Left ventricle myocardium superior (tissue), 1 donor: Measurements from ENCODE around the gene NEGR1. TPM values are rescaled to one million over a fixed set of nuclear protein-coding genes. Genes with fewer than 3 reads are reported as not detected.
"Not testable (repeated sequence)": the region's sequence is repeated elsewhere in the genome, so short reads cannot be mapped to it uniquely, and the experiment has no call there.

ENCODE experiments used
- ATAC-seq: fragments of 200-7000 bp; cut with Tn5 transposase; one replicate; pipeline ENCODE4 v1.9.1; 2020; ENCODE audit warnings: mild to moderate bottlenecking, moderate library complexity
- DNase-seq: peaks from one replicate; pipeline ENCODE4 v3.0.0-alpha.2; 2020
- intact Hi-C: fragments of 100-400 bp; cut with micrococcal nuclease; formaldehyde crosslinking; loops from one replicate; pipeline ENCODE4 v1.11.0; 2022
- total RNA-seq: library from RNA; stranded (reverse); fragmentation: NEBNext Ultra II Directional; extraction: Animal tissue kit (Norgen Biotek cat#: 25700); gene quantifications from one replicate; pipeline ENCODE4 v1.2.1, GENCODE V29; 2021
- donor health status: DM: no; HTN: yes; CAD: no; lungs with severe emphysema.

The NEGR1 gene
- total RNA-seq, 1 donor from 2014 or later, result 10.6 TPM

DNA sequence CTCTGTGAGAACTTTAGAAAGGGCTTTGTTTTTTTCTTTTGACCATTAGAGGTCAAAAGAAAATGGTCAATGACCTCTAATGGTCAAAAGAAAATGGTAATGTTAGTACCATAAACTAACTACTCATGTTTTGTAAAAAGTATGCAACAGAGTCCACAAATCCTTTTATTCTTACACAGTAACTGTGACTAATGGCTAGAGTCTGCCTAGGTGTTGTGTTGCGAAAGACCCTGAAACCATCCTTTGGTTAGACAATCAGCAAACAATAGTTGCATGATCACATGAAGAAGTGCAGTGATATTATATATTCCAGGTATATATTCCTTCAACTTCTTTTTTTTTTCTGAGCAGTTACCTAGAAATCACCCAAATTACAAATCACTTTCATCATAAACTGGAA, 40.9 kb downstream of the NEGR1 start:
- ATAC-seq (no peak), DNase-seq (no peak)
- intact Hi-C loops, result no loop called here

DNA sequence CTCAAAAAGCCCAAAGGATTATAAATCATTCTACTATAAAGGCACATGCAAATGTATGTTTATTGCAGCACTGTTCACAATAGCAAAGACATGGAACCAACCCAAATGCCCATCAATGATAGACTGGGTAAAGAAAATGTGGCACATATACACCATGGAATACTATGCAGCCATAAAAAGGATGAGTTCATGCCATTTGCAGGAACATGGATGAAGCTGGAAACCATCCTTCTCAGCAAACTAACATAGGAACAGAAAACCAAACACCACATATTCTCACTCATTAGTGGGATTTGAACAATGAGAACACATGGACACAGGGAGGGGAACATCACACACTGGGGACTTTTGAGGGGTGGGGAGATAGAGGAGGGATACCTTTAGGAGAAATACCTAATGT, 46.4 kb downstream of the NEGR1 start:
- DNase-seq, ATAC-seq, intact Hi-C loops: not testable (repeated sequence)

DNA sequence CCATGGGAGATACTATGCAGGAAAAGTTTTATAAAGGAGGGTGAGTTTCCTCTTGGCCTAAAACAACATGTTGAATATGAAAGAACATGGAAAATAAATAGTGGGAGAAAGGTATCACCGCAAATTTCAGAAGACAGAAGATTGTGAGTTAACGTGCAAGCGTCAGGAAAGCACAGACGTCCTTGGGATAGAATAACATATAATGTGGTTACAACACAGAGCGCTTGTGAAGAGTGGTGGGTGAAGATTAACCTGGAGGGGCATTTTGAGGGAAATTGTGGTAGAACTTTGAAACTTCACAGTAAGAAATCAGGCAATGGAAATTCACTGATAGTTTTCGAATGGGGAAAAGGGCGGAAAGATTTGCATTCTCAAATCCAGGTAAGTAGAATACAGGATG, 47.3 kb downstream of the NEGR1 start:
- ATAC-seq, result no peak
- intact Hi-C loops, result no loop called here
- no peak for DNase-seq

DNA sequence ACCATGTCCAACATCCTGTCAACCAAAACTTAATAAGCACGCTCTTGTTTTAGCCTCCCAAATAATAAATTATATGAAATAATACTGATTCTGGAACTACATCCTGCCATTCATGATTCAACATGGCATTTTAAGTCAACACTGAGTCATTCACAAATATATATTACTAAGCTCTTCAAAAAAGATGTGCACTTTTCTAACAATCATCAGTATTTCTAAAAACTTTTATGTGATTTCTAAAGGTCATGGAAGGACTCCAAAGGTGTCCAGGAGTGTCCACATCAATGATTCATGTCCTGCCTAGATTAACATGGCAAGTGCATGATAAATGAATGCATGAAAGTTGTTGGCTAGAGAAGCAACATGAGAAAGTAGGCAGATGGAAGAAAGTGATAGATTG, 51.6 kb downstream of the NEGR1 start:
- no peak for DNase-seq
- intact Hi-C loops, result no loop called here
- no peak for ATAC-seq

DNA sequence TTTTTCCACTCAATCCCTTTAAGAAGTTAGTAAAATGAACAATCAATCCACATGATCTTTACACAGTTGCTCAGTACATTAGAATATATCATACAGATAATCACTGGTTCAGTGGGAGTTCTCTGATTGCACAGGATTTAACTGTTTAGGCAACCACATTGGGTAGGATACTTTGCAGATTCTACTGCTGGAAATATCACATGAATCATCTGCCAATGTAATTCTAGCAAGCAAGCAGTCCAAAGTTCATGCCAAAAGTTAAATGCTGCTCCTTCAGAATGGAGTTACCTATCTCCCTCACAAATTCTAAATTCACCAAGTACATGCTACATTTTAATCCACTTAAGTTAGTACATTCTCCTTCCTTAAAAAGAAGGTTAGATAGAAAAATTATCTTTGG, 52.4 kb downstream of the NEGR1 start:
- DNase-seq (no peak), ATAC-seq (no peak)
- intact Hi-C loops, result no loop called here

DNA sequence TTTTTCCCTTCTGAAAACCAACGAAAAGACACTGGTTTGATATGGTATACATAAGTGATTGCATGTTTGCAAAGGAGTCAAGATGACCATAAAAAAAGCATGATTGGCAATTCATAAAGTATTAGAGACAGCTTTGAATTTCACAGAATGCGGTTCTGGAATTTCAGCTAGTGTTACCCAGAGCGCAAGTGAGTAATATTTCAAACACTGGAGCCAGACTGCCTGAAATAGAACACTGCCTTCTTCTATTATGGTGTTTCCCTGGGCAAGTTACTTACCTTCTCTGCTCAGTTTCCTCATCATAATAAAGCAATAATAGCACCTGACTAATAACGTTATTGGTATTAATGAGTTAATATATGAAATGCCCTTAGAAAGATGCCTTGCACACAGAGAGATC, 54.7 kb downstream of the NEGR1 start:
- intact Hi-C loops, result no loop called here
- DNase-seq (no peak), ATAC-seq (no peak)

DNA sequence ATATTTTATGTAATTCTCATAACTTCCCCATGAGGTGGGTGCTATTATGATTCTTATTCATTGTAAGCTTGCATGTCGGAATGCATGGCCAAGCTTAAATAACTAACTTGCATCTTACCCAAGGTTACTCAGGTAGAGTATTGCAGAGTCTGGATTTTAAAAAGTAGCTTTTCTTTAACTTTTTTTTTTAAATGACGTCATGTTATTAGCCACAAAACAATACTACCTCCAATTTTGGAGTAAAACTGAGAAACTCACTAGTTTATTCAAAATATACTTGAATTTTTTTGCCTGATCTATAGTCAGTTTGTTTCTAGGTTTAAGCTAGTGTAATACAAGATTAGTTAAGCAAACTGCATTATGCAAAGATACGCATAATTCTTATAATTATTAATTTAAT, 57.8 kb downstream of the NEGR1 start:
- intact Hi-C loops, result no loop called here
- ATAC-seq, result no peak
- no peak for DNase-seq

DNA sequence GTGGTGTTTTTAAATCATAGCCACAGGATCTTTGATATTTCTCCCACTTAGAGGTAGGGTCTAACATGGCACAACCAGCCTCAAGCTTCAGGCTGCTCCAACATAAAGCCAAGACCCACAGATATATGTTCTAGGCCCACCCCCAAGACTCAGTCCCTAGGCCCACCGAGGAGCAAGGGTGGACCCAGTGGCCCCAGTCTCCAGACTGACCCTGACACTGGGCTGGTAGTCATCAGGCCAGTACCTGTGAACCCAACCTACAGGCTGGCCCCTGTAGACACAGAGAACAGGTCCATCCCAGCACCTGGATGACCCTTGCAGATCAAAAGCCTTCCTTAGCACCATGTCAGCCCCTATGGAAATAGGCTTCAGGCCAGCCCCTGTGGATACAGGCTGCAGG, 60.5 kb downstream of the NEGR1 start:
- intact Hi-C loops, result no loop called here
- DNase-seq, result no peak
- ATAC-seq, result no peak

DNA sequence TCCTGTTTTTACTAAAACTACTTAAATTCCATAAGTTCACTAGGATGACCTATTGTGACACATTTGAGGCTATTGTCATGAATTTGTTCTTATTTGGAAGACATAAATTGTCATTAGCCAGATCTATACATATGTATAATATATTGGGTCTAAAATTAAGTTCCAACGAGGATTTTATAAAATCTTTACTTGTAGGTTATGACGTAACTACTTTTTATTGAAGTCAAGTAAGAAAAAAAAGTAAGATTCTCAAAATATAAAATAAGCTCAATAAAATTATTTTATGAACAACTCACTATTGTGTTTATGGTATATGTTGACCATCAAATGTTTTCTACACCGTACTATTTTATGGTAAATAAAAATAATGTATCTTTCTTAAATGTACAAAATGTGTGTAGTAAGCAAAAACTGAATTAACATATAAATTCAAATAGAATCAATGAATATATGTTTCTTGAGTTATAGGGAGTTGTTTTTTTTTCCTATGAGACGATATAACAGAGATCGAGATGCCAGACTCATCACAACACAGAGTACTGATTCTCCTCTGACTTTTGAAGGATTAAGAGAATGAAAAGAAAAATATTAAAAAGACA, 64.1 kb downstream of the NEGR1 start:
- intact Hi-C loops, result no loop called here
- ATAC-seq (no peak), DNase-seq (no peak)

DNA sequence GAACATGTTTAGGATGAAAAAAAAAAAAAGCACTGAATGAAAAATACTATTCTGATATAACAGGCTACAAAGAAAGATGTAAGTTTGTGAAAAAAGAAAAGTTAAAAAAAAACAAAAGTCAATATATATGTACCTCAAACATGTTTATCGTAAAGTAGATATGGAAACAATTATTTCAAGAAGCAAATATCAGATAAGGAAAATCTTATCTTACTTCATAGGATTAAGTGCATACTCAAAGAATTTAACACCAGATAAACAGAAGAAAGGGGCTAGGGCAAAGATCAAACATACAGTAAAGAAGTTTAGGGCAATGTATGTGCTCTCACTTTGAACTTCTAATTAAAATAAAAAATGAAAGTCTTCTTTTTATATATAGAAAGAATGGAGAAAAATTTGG, 75.3 kb downstream of the NEGR1 start:
- ATAC-seq (no peak), DNase-seq (no peak)
- intact Hi-C loops, result no loop called here

DNA sequence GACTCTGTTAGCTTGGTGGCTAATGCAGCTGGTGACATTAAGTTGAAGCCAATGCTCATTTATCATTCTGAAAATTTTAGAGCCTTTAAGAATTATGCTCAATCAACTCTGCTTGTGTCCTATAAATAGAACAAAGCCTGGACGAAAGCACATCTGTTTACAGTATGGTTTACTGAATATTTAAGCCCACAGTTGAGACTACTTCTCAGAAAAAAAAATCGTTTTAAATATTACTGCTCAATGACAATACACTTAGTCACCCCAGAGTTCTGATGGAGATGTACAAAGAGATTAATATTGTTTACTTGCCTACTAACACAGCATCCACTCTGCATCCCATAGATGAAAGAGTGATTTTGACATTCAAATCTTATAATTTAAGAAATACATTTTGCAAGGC, 79.6 kb downstream of the NEGR1 start:
- intact Hi-C loops, result no loop called here
- DNase-seq, result no peak

DNA sequence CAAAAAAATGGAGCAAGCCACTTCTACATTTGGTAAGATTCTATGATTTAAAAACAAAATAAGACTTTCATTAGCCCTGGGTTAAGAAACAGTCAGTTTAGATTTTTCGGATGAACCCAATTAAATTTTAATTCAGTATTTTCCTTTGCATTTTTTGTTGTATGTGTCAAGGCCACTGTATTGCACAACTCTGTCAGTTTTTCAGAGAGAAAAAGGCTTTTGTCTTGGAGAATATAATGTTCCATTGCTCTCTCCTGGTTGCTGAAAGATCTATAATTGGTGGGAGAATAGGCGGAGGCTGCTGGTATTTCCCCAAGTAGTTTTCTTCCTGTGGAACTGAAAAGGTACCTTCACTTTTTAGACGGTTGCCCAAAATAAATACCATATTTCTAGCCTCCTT, 84.6 kb downstream of the NEGR1 start:
- no peak for ATAC-seq
- intact Hi-C loops, result no loop called here
- no peak for DNase-seq

More for the DNA sequence above, 79.6 kb downstream of the NEGR1 start:
- ATAC-seq, result no peak

DNA sequence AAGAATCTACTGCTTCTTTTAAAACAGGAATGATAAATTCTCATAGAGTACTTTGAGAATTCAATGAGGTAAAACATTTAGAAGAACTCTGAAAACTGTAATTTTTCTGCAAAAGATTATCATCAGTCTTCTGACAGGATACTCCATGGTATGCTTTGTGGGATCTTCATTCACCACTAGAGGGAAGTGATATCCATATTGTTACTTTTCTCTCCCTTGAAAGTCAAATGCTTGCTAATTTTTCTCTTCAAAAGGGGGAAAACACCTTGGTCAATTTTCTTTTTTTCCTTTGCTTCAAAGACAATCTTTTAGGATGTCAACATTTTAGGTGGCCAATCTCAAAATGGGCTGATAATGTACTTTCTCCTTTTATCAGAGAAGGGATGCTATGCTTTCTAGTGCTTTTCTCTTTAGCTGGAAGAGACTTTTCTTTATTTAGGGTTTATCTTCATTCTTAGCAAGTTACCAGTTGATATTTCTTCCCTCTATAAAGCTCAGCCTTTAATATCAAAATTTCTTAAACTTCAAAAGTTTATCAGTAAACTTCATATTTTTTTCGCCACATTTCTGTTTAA, 95.5 kb downstream of the NEGR1 start:
- no peak for ATAC-seq
- DNase-seq, result no peak
- intact Hi-C loops, result no loop called here

DNA sequence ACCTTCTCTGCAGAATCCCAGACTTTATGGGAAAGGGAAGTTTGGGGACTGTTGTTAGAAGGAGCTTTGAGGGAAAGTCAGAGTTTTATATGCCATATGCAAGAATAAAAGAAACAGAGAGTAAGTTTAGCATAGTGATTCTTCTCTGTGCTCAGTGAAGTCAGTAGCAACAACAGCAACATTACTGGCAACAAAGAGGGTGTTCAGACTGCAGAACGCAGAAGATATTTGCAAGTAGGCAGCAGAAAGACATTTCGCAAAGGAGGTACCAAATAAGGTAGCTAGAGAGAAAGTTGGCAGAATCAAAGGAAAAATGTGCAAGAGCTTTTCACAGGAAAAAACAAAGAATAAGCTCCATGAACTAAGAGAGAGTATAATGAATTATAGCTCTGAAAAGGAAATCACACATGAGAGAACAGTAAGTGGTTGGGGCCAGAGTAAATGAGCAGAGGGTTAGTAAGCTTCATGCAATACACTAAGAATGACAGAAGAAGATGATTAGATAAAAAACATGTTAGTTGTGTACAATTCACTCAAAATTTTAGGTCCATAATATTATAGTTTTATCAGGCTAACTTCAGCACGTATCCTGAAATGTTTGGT, 98.1 kb downstream of the NEGR1 start:
- intact Hi-C loops, result no loop called here
- DNase-seq (no peak), ATAC-seq (peak; percentile 34)

DNA sequence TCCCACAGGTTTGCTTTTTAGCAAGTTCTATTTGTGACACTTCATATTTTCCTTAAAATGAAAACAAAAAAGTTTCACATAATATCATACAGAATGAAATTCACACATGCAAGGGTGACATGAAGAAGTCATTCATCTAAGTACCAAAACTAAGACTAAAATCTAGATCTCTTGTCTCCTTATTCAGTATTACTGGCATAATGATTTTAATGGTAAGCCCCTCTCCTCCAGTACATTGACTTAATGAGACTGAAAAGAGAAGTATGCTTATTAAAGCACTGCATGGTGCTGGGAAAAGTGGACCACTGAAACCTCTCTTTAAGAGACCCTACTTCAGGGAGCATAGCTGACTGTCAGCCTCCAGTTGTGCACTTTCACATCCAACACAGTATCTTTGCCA, 99.5 kb downstream of the NEGR1 start:
- intact Hi-C loops, result no loop called here
- ATAC-seq, result no peak
- DNase-seq, result no peak

DNA sequence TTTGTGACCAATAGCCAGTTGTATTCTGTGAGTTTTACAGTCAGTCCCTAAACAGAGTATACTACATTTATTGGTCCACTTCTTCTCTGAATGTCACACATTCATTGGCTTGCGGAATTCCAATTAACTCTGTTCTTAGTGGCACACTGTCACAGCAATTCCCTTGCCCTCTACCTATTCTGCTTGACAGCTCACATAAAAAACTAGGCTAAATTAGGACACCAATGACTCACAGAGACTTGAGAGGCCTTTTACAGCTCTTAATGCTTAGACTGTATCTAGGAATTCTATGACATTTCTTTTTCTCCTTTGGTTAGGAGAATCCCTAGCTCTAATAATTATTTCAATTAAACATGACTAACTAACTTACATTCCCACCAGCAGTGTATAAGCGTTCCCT, 104.1 kb downstream of the NEGR1 start:
- ATAC-seq (peak; percentile 53), DNase-seq (no peak)
- intact Hi-C loops, result no loop called here

DNA sequence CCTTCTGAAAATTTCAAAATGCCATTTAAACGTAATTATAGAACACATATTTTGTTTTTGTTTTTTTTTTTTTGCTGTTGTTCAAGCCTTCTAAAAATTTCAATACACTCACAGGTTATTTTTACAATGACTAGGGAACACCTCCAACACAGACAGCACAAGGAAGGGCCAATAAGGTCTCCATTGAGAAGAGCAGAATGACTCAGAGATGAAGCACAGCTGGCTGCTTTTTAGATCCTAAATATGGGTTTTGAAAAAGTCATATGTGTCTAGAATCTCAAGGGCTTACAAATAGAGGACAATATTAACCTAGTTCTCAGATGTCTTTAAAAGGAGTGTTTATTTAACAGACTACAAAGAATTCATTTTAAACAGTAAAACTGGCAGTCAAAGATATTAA, 104.6 kb downstream of the NEGR1 start:
- intact Hi-C loops, result no loop called here
- ATAC-seq, result peak; percentile 61

DNA sequence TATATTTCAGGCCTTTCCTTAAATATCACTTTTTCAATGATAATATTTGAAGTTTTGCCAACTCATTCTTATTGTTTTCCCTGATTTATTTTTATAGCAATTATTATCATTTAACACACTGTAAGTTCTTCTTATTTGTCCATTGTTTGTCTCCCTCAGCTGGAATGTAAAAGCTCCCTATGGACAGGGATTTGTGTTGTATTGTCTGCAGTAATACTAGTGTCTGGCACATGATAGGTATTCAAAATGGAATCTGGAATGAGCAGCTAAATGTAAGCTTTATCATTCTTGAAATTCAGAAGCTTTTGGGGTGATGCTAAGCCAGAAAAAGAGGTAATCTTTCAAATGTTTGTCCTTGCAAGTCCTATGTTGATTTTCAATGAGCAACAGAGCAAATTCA, 112.1 kb downstream of the NEGR1 start:
- no peak for ATAC-seq
- intact Hi-C loops, result no loop called here
- no peak for DNase-seq

More for the DNA sequence above, 104.6 kb downstream of the NEGR1 start:
- no peak for DNase-seq

DNA sequence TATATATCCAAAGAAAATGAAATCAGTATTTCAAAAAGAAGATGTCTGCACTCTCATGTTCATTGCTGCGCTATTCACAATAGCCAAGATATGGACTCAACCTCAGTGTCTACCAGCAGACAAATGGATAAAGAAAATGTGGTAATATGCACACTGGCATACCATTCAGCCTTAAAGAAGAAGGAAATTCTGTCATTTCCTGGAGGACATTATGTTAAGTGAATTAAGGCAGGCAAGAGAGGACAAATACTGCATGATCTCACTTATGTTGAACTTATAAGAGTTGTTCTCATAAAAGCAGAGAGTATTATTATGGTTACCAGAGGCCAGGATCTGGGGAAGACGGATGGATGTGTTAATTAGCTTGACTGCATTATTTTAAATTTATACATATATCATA, 115.9 kb downstream of the NEGR1 start:
- DNase-seq (no peak), ATAC-seq (no peak)
- intact Hi-C loops, result no loop called here

DNA sequence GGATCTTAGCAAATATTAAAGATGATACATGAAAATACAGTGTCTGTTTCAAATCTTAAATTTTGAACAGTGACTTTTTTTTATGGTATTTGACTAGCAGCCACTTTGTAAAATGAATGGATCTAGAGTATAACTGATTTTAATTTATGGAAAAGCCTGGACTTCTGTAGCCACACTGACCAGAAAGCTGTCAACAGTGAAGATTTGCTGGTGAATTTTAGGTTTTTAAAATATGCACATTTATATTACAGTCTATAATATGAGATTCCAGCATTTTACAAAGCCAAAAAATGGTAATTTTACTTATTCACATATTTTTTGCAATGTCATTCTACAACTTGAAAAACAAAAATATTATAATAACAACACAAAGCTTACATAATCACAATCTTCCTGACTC, 131.8 kb downstream of the NEGR1 start:
- DNase-seq (no peak), ATAC-seq (no peak)
- intact Hi-C loops, result no loop called here

DNA sequence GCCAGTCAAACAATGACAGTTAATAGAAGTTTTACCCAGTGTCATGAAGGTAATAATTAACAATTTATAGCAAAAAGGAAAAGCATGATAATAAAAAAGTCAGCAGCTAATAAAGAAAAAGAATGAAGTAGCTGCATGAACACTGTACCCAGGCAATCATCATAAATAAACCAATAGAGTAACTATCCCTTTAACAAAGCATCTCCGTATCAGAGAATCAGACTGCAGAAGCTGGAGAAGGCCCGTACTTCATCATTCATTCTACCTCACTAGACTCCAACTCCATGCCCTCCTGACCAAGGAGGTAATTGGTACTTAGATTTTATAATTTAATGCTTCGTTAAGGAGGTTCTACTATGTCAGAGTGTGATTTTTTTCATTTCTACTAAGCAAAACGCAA, 140.5 kb downstream of the NEGR1 start:
- intact Hi-C loops, result no loop called here
- no peak for DNase-seq
- ATAC-seq, result no peak
